HTERT RPE-1 (cell line): ENCODE results near the gene CMPK1.
"Not testable (repeated sequence)": the region's sequence is repeated elsewhere in the genome, so short reads cannot be mapped to it uniquely, and the experiment has no call there.

ENCODE experiments used
- in situ Hi-C: fragments of 300-500 bp; cut with MboI; formaldehyde crosslinking; loops from 4 replicates; pipeline ENCODE4 v1.14.3; 2020; ENCODE audit warnings: low sequenced_read_pairs

CMPK1 gene

GRCh38 chr1:47333578-47333921 is at the start of gene CMPK1:
Gene CMPK1 (plus strand): TSS chr1:47333790. CDS start chr1:47333946, 156 bp downstream.
- in situ Hi-C loops, result no loop called here

- in situ Hi-C loops, result not testable (repeated sequence)
These were observed 45.5 kb upstream of the CMPK1 start for GRCh38 chr1:47288116-47288515.

- in situ Hi-C loops, result not testable (repeated sequence)
These were observed 38.7 kb upstream of the CMPK1 start for GRCh38 chr1:47294863-47295262.

GRCh38 chr1:47295579-47295978 is 38.0 kb upstream of the CMPK1 start:
- in situ Hi-C loops, result no loop called here

- in situ Hi-C loops, result no loop called here
These were observed 35.4 kb upstream of the CMPK1 start for GRCh38 chr1:47298025-47298699.

- in situ Hi-C loops, result no loop called here
These were observed 31.1 kb upstream of the CMPK1 start for GRCh38 chr1:47302472-47302871.

- in situ Hi-C loops, result no loop called here
These were observed 24.2 kb upstream of the CMPK1 start for GRCh38 chr1:47309427-47309826.

- in situ Hi-C loops, result no loop called here
These were observed 19.5 kb upstream of the CMPK1 start, which contains the start of gene STIL for GRCh38 chr1:47313915-47314664. Gene STIL (minus strand): TSS chr1:47314147. CDS start chr1:47310319, 3,828 bp downstream.

- in situ Hi-C loops, result no loop called here
These were observed 15.7 kb upstream of the CMPK1 start for GRCh38 chr1:47317841-47318240.

GRCh38 chr1:47319968-47320367 is 13.6 kb upstream of the CMPK1 start:
- in situ Hi-C loops, result not testable (repeated sequence)

GRCh38 chr1:47323599-47324031 is 10.0 kb upstream of the CMPK1 start:
- in situ Hi-C loops, result no loop called here

- in situ Hi-C loops, result no loop called here
These were observed 8.9 kb upstream of the CMPK1 start for GRCh38 chr1:47324682-47325081.

GRCh38 chr1:47325528-47325927 is 8.1 kb upstream of the CMPK1 start:
- in situ Hi-C loops, result no loop called here

GRCh38 chr1:47326271-47326670 is 7.3 kb upstream of the CMPK1 start:
- in situ Hi-C loops, result no loop called here

GRCh38 chr1:47328992-47329391 is 4.6 kb upstream of the CMPK1 start:
- in situ Hi-C loops, result no loop called here

- in situ Hi-C loops, result no loop called here
These were observed 3.4 kb upstream of the CMPK1 start for GRCh38 chr1:47330212-47330611.

GRCh38 chr1:47331875-47332274 is 1.7 kb upstream of the CMPK1 start:
- in situ Hi-C loops, result no loop called here

GRCh38 chr1:47332779-47333577 is 612 bp upstream of the CMPK1 start:
- in situ Hi-C loops, result no loop called here

GRCh38 chr1:47333922-47334764 is 553 bp downstream of the CMPK1 start:
- in situ Hi-C loops, result no loop called here

GRCh38 chr1:47334765-47335435 is 1.3 kb downstream of the CMPK1 start:
- in situ Hi-C loops, result no loop called here
